Body of pancreas (tissue), 4 donors: Measurements from ENCODE around the gene BHLHA9. TPM values are rescaled to one million over a fixed set of nuclear protein-coding genes. Genes with fewer than 3 reads are reported as not detected.

Source experiments
- ATAC-seq: fragments of 150-250 bp; one replicate; pipeline ENCODE4 v1.9.1; 2016
- DNase-seq, 4 donors: peaks; one replicate each; pipeline ENCODE4 v3.0.0-alpha.2; 2019
- H3K27ac ChIP-seq, 4 donors: fragments of 200-600 bp; sonication (generic); 1 replicate in 3 of 4; 2 replicates in 1 of 4; pipeline versions ENCODE4 v1.5.1 to v1.6.1; 2016 to 2019; ENCODE audit warnings: mild to moderate bottlenecking in 1 of 4, mixed read lengths in 1 of 4, moderate library complexity in 1 of 4
- H3K27me3 ChIP-seq, 2 donors: fragments of 200-600 bp; sonication (generic); one replicate each; pipeline ENCODE4 v1.6.0; 2016; ENCODE audit warnings: mild to moderate bottlenecking in 1 of 2
- H3K36me3 ChIP-seq, 2 donors: fragments of 200-600 bp; sonication (generic); replicated peaks in 1 of 2; 2 replicates each; pipeline ENCODE4 v1.5.1; 2016; ENCODE audit warnings: low read depth in 2 of 2; ENCODE audit not compliant: insufficient read depth in 1 of 2
- H3K4me1 ChIP-seq: fragments of 200-600 bp; sonication (generic); one replicate; pipeline ENCODE4 v1.6.0; 2016
- H3K4me3 ChIP-seq, 2 donors: fragments of 200-600 bp; sonication (generic); 1 replicate in 1 of 2; 2 replicates in 1 of 2; pipeline ENCODE4 v1.5.1; 2016 to 2019
- H3K9me3 ChIP-seq, 3 donors: fragments of 200-600 bp; sonication (generic); 1 replicate in 2 of 3; 2 replicates in 1 of 3; pipeline ENCODE4 v1.5.1; 2016
- POLR2A ChIP-seq, 3 donors: fragments of 450-650 bp; IDR thresholded peaks; one replicate each; pipeline ENCODE4 v1.6.1; 2016; ENCODE audit warnings: antibody characterized with exemption in 3 of 3, mild to moderate bottlenecking in 2 of 3
- WGBS, 2 donors: methylation state at CpG; one replicate each; pipeline ENCODE4 v1.1.5; 2017; 5-methylcytosine and 5-hydroxymethylcytosine counted together
- intact Hi-C: fragments of 100-400 bp; cut with DNase I; formaldehyde crosslinking; loops from one replicate; pipeline ENCODE4 v1.15.1; 2023
- total RNA-seq, 2 donors: library from RNA; depleted of rRNA; stranded (reverse); fragments of >200 nt; gene quantifications; one replicate each; pipeline ENCODE4 v1.1.0, GENCODE V29; 2016
- TF ChIP-seq, protein P1 (sequence below), 7 experiments: fragments of 450-650 bp in 4 of 7; fragments of 200-600 bp in 3 of 7; sonication (generic) in 3 of 7; IDR thresholded peaks; one replicate each; pipeline ENCODE4 v1.5.1; 2016 to 2019; ENCODE audit warnings: antibody characterized with exemption in 7 of 7

Gene BHLHA9
- total RNA-seq, 2 donors from 2014 or later: not detected

DNA sequence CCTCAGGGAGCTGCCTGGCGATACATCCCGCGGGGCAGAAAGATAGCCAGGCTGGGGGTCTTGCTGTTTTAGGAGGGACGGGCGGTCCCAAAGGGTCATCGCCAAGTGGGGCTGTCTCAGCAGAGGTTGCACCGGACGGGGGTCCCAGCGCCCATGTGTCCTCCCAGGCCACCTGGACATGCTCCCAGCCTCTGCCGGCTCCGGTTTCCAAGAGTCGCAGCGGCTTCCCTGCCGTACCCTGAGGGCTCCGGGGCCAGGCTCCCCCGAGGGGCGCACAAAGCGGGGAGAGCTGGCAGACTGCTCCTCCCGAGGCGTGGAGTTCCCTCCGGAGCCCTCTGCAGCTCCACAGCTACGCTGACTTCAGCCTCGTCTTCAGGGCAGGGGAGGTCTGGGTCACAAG is 10.4 kb downstream of the BHLHA9 start:
- H3K36me3 ChIP-seq: no peaks in the 10 kb centered on the region
- intact Hi-C loops: no loop called here
- H3K27ac ChIP-seq: no peak overlapping the region
- H3K4me1 ChIP-seq: no peaks in the 10 kb centered on the region
- H3K4me3 ChIP-seq: no peak overlapping the region
- ATAC-seq (no peak), DNase-seq (no peak)
- H3K9me3 ChIP-seq: no peaks in the 10 kb centered on the region
- TF ChIP-seq POLR2A (IDR thresholded peaks at IDR 0.05): no peak
- TF ChIP-seq, protein P1, sequence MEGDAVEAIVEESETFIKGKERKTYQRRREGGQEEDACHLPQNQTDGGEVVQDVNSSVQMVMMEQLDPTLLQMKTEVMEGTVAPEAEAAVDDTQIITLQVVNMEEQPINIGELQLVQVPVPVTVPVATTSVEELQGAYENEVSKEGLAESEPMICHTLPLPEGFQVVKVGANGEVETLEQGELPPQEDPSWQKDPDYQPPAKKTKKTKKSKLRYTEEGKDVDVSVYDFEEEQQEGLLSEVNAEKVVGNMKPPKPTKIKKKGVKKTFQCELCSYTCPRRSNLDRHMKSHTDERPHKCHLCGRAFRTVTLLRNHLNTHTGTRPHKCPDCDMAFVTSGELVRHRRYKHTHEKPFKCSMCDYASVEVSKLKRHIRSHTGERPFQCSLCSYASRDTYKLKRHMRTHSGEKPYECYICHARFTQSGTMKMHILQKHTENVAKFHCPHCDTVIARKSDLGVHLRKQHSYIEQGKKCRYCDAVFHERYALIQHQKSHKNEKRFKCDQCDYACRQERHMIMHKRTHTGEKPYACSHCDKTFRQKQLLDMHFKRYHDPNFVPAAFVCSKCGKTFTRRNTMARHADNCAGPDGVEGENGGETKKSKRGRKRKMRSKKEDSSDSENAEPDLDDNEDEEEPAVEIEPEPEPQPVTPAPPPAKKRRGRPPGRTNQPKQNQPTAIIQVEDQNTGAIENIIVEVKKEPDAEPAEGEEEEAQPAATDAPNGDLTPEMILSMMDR (IDR thresholded peaks at IDR 0.05): no peak
- WGBS, 2 donors: 61% methylated on average over 23 of the region's 23 CpGs; no CpG with 5 or more reads in 1 of the 2 donors
- no peaks in the 10 kb centered on the region for H3K27me3 ChIP-seq

DNA sequence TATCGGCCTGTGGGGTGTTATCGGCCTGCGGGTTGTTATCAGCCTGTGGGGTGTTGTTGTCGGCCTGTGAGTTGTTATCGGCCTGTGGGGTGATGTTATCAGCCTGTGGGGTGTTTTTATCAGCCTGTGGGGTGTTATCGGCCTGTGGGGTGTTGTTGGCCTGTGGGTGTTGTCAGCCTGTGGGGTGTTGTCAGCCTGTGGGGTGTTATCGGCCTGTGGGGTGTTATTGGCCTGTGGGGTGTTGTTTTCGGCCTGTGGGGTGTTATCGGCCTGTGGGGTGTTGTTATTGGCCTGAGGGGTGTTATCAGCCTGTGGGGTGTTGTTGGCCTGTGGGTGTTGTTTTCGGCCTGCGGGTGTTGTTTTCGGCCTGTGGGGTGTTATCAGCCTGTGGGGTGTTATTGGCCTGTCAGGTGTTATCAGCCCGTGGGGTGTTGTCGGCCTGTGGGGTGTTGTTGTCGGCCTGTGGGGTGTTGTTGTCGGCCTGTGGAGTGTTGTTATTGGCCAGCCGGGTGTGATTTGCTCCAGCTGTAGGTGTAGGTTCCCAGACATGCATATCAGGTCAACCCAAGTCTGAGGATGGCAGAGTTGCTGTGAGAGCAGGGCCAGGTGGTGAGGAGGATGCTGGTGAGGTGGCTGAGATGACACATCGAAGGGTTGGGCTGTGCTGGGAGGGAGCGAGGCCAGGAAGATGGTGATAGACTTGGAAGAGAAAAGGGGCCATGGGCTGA is 16.3 kb downstream of the BHLHA9 start:
- no peak overlapping the region for H3K27ac ChIP-seq

DNA sequence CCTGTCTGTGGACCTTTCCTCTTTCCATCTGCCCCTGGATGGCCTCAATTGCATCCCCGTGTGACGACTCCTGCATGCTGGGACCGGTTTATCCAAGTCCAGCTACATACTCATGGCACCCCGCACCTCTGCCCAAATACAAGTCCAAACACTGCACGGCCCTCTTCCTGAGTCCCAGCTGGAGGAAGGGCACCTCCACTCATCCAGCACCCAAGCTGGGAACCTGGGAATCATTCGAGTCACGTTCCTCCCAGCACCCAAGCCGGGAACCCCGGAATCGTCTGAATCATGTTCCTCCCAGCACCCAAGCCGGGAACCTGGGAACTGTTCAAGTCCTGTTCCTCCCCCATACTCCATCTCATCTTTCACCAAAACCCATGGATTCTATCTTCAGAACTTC is 19.5 kb downstream of the BHLHA9 start:
- intact Hi-C loops: no loop called here
- WGBS, 2 donors: 69 to 81% methylated on average over 11 of the region's 11 CpGs

More for the DNA sequence above, 16.3 kb downstream of the BHLHA9 start:
- DNase-seq: no peak
- no peak for ATAC-seq
- intact Hi-C loops: no loop called here
- Histone ChIP-seq H3K9me3 (no peaks in the 10 kb centered on the region), H3K36me3 (no peaks in the 10 kb centered on the region), H3K4me1 (no peaks in the 10 kb centered on the region), H3K27me3 (no peaks in the 10 kb centered on the region), H3K4me3 (no peak overlapping the region)
- WGBS, 2 donors: 80 to 81% methylated on average over 16 to 19 of the region's 19 CpGs
- TF ChIP-seq, protein P1 (IDR thresholded peaks at IDR 0.05): no peak
- no peak for TF ChIP-seq POLR2A (IDR thresholded peaks at IDR 0.05)

DNA sequence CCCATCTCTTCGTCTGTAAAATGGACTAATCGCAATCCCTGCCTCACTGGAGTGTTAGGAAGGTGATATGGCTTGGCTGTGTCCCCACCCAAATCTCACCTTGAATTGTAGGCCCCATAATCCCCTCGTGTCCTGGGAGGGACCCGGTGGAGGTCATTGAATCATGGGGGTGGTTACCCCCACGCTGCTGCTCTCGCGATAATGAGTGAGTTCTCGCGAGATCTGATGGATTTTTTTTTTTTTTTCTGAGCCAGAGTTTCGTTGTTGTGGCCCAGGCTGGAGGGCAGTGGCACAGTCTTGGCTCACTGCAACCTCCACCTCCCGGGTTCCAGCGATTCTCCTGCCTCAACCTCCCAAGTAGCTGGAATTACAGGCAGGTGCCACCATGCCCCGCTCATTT is 20.4 kb downstream of the BHLHA9 start:
- Histone ChIP-seq H3K4me3 (no peak overlapping the region), H3K9me3 (no peaks in the 10 kb centered on the region), H3K4me1 (no peaks in the 10 kb centered on the region), H3K27me3 (no peaks in the 10 kb centered on the region), H3K36me3 (no peaks in the 10 kb centered on the region), H3K27ac (no peak overlapping the region)
- DNase-seq (no peak), ATAC-seq (no peak)
- WGBS, 2 donors: 84 to 91% methylated on average over 13 of the region's 13 CpGs
- TF ChIP-seq, protein P1 (IDR thresholded peaks at IDR 0.05): no peak
- no peak for TF ChIP-seq POLR2A (IDR thresholded peaks at IDR 0.05)
- intact Hi-C loops: no loop called here

More for the DNA sequence above, 19.5 kb downstream of the BHLHA9 start:
- Histone ChIP-seq H3K4me3 (no peak overlapping the region), H3K9me3 (no peaks in the 10 kb centered on the region), H3K36me3 (no peaks in the 10 kb centered on the region), H3K4me1 (no peaks in the 10 kb centered on the region), H3K27ac (no peak overlapping the region), H3K27me3 (no peaks in the 10 kb centered on the region)
- TF ChIP-seq POLR2A (IDR thresholded peaks at IDR 0.05): no peak
- TF ChIP-seq, protein P1 (IDR thresholded peaks at IDR 0.05): no peak
- DNase-seq (no peak), ATAC-seq (no peak)
